ENCODE data around the gene SLC17A5.

Gene SLC17A5

DNA sequence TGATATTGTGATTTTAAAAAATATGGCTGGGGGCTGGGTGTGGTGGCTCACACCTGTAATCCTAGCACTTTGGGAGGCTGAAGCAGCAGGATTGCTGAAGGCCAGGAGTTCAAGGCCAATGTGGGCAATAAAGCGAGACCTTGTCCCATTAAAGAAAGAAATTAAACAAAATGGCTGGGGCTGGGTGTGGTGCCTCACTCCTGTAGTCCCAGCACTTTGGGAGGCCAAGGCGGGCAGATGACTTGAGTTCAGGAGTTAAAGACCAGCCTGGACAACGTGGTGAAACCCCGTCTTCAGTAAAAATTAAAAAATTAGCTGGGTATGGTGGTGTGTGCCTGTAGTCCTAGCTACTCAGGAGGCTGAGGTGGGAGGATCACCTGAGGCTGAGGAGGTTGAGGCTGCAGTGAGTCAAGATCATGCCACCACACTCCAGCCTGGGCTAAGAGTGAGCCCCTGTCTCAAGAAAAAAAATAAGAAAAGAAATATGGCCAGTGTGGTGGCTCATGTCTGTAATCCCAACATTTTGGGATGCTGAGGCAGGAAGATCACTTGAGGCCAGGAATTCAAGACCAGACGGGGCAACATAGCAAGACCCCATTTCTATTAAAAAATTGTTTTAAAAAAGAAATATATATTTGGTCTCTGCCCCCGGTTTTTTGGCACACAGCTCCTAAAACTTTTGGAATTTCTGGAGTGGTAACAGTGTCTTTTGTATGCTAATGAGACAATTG, 39.8 kb downstream of the SLC17A5 start:
- Histone ChIP-seq H3K9me3 (no peaks in the 10 kb centered on the region), H3K27me3 (no peaks in the 10 kb centered on the region), H3K4me3 (ENCODE audit: low read depth, low read length) (no peak overlapping the region), H3K36me3 (no peaks in the 10 kb centered on the region), H3K4me1 (no peaks in the 10 kb centered on the region)
- TF ChIP-seq, protein P1, sequence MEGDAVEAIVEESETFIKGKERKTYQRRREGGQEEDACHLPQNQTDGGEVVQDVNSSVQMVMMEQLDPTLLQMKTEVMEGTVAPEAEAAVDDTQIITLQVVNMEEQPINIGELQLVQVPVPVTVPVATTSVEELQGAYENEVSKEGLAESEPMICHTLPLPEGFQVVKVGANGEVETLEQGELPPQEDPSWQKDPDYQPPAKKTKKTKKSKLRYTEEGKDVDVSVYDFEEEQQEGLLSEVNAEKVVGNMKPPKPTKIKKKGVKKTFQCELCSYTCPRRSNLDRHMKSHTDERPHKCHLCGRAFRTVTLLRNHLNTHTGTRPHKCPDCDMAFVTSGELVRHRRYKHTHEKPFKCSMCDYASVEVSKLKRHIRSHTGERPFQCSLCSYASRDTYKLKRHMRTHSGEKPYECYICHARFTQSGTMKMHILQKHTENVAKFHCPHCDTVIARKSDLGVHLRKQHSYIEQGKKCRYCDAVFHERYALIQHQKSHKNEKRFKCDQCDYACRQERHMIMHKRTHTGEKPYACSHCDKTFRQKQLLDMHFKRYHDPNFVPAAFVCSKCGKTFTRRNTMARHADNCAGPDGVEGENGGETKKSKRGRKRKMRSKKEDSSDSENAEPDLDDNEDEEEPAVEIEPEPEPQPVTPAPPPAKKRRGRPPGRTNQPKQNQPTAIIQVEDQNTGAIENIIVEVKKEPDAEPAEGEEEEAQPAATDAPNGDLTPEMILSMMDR (IDR thresholded peaks at IDR 0.05; ENCODE audit: low read depth, low read length): no peak
- no peak for DNase-seq

DNA sequence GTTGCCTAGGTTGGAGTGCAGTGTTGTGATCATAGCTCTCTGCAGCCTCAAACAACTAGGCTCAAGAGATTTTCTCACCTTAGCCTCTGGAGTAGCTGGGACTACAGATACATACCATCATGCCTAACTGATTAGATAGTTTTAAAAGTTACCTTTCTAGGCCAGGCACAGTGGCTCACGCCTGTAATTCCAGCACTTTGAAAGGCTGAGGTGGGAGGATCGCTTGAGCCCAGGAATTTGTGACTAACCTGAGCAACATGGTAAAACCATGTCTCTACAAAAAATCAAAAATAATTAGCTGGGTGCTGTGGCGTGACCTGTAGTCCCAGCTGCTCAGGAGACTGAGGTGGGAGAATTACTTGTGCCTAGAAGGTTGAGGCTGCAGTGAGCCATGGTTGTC, 41.2 kb downstream of the SLC17A5 start:
- DNase-seq: no peak
- no peaks in the 10 kb centered on the region for H3K4me1 ChIP-seq
- H3K4me3 ChIP-seq (ENCODE audit: low read depth, low read length): no peak overlapping the region
- TF ChIP-seq, protein P1 (IDR thresholded peaks at IDR 0.05; ENCODE audit: low read depth, low read length): no peak
- H3K36me3 ChIP-seq: no peaks in the 10 kb centered on the region
- H3K27me3 ChIP-seq: no peaks in the 10 kb centered on the region
- no peaks in the 10 kb centered on the region for H3K9me3 ChIP-seq

DNA sequence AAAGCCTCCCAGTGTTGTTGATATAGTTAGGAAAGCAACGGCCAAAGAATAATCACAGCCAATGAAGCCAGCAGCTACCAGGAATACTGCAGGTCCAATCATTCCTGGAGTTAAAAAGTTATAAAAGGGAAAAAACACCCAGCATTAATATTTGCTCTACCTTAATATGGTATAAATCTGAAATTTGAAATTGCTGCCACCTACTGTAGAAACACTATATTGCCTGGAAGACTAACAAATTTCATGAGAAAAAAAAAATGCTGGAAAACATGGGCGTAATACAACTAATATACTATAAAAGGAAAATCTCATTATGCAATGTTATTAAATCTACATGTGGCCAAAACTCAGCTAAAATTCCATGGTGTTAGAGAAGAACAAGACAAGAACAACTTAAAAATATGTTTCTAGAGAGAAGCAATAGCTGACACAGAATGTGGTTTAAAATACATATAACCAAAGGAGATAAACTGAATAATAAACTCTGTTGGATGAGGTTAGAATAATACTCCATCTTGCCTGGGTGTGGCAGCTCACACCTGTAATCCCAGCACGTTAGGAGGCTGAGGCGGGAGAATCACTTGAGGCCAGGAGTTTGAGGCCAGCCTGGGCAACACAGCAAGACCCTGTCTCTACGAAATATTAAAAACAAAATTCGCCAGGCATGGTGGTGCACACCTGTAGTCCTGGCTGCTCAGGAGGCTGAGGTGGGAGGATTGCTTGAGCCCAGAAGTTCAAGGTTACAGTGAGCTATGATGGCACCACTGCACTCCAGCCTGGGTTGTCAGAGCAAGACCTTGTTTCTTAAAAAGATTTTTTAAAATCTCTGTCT, 43.1 kb downstream of the SLC17A5 start:
- H3K4me1 ChIP-seq: no peaks in the 10 kb centered on the region
- TF ChIP-seq, protein P1 (IDR thresholded peaks at IDR 0.05; ENCODE audit: low read depth, low read length): peak; percentile 45
- no peak overlapping the region for H3K4me3 ChIP-seq (ENCODE audit: low read depth, low read length)
- no peaks in the 10 kb centered on the region for H3K9me3 ChIP-seq
- H3K27me3 ChIP-seq: no peaks in the 10 kb centered on the region
- no peaks in the 10 kb centered on the region for H3K36me3 ChIP-seq
- no peak for DNase-seq

DNA sequence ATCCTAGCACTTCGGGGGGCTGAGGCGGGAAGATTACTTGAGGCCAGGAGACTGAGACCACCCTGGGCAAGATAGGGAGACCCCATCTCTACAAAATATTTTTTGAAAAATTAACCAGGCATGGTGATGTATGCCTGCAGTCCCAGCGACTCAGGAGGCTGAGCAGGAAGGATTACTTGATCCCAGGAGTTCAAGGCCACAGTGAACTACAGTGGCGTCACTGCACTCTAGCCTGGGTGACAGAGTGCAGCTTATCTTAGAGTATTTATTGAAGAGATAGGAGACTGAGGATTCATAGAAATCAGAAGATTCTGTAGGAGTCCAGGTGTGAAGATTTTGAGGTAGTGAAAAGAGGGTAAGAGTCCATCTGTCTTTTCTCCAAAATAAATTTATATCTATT, 45.0 kb downstream of the SLC17A5 start:
- H3K36me3 ChIP-seq: no peaks in the 10 kb centered on the region
- H3K9me3 ChIP-seq: no peaks in the 10 kb centered on the region
- DNase-seq: no peak
- no peaks in the 10 kb centered on the region for H3K27me3 ChIP-seq
- no peak overlapping the region for H3K4me3 ChIP-seq (ENCODE audit: low read depth, low read length)
- TF ChIP-seq, protein P1 (IDR thresholded peaks at IDR 0.05; ENCODE audit: low read depth, low read length): no peak
- no peaks in the 10 kb centered on the region for H3K4me1 ChIP-seq

DNA sequence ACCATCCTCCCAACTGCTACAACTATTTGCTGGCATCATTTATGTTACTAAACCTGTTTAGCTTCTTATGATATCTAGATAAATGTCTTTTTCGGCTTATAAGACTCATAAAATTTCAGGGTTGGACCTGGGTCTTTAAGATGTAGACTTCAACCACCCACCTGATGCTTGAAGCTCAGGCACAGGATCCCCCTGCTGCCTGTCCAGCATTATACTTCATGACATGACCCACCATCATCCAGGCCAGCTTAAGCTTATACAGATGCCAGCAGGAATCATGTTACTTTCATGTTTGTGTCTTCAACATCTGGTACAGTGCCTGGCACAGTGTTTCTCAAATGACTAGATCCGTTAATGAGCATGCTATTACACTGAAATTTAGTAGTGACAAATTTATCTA, 47.4 kb downstream of the SLC17A5 start:
- Histone ChIP-seq H3K9me3 (no peaks in the 10 kb centered on the region), H3K4me1 (no peaks in the 10 kb centered on the region), H3K36me3 (no peaks in the 10 kb centered on the region), H3K4me3 (ENCODE audit: low read depth, low read length) (no peak overlapping the region), H3K27me3 (no peaks in the 10 kb centered on the region)
- no peak for DNase-seq
- TF ChIP-seq, protein P1 (IDR thresholded peaks at IDR 0.05; ENCODE audit: low read depth, low read length): no peak

DNA sequence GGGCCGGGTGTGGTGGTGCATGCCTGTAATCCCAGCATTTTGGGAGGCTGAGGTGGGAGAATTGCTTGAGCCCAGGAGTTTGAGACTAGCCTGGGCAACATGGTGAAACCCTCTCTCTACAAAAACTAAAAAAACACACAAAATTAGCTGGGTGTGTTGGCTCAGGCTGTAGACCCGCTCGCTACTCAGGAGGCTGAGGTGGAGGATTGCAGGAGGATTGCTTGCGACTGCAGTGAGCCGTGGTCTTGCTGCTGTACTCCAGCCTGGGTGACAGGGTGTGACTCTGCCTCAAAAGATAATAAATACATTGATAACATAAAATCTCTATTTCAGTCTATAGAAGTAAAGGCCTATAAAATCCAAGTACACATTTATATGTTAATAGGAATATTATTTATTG, 49.3 kb downstream of the SLC17A5 start:
- no peaks in the 10 kb centered on the region for H3K9me3 ChIP-seq

More for the DNA sequence above, 49.3 kb downstream of the SLC17A5 start:
- TF ChIP-seq, protein P1 (IDR thresholded peaks at IDR 0.05; ENCODE audit: low read depth, low read length): no peak
- H3K4me1 ChIP-seq: no peaks in the 10 kb centered on the region
- no peak overlapping the region for H3K4me3 ChIP-seq (ENCODE audit: low read depth, low read length)
- no peaks in the 10 kb centered on the region for H3K36me3 ChIP-seq
- H3K27me3 ChIP-seq: no peaks in the 10 kb centered on the region
- DNase-seq: no peak
